Nephron (organoid): ENCODE results near the gene TLE1.
"Not testable (repeated sequence)": the region's sequence is repeated elsewhere in the genome, so short reads cannot be mapped to it uniquely, and the experiment has no call there.

Experiments used
- H3K27ac Mint-ChIP-seq, 3 experiments: 2 replicates each; pipeline ENCODE4 v1.8.0; 2020; ENCODE audit warnings: mixed read lengths in 3 of 3, mild to moderate bottlenecking in 2 of 3, moderate library complexity in 1 of 3
- H3K27me3 Mint-ChIP-seq: 2 replicates; pipeline ENCODE4 v1.8.0; 2021; ENCODE audit warnings: low read depth, mild to moderate bottlenecking, moderate library complexity, mixed read lengths
- H3K36me3 Mint-ChIP-seq: 2 replicates; pipeline ENCODE4 v1.8.0; 2020; ENCODE audit warnings: low read depth, mixed read lengths
- H3K4me1 Mint-ChIP-seq: 2 replicates; pipeline ENCODE4 v1.8.0; 2020; ENCODE audit warnings: mixed read lengths
- H3K4me3 Mint-ChIP-seq, 3 experiments: 2 replicates each; pipeline ENCODE4 v1.8.0; 2020; ENCODE audit warnings: mild to moderate bottlenecking in 3 of 3, mixed read lengths in 3 of 3, moderate library complexity in 2 of 3
- H3K9me3 Mint-ChIP-seq: 2 replicates; pipeline ENCODE4 v1.8.0; 2020; ENCODE audit warnings: mixed read lengths
- CTCF ChIP-seq, 3 experiments: fragments of 200-600 bp; sonication (generic); IDR thresholded peaks; one replicate each; pipeline ENCODE4 v1.5.0; 2021; ENCODE audit warnings: antibody characterized with exemption in 3 of 3; ENCODE audit not compliant: unreplicated experiment in 3 of 3

Gene TLE1

GRCh38 chr9:81705578-81705977, 16.2 kb upstream of the TLE1 start:
- H3K9me3 Mint-ChIP-seq: no peaks in the 10 kb centered on the region
- no peak overlapping the region for H3K27ac Mint-ChIP-seq
- H3K27me3 Mint-ChIP-seq: no peaks in the 10 kb centered on the region
- TF ChIP-seq CTCF (IDR thresholded peaks at IDR 0.05; ENCODE audit: unreplicated experiment in 3 of 3): no peak
- H3K36me3 Mint-ChIP-seq: no peaks in the 10 kb centered on the region
- H3K4me1 Mint-ChIP-seq: no peaks in the 10 kb centered on the region
- no peak overlapping the region for H3K4me3 Mint-ChIP-seq

GRCh38 chr9:81694541-81694940, 5.2 kb upstream of the TLE1 start:
- peaks cover 16% of the 10 kb centered on the region for H3K27me3 Mint-ChIP-seq
- peak overlapping the region in 2 of 3 experiments; percentile 37 to 56 for H3K27ac Mint-ChIP-seq
- peaks cover 35% of the 10 kb centered on the region for H3K4me1 Mint-ChIP-seq
- no peaks in the 10 kb centered on the region for H3K9me3 Mint-ChIP-seq
- TF ChIP-seq CTCF (IDR thresholded peaks at IDR 0.05; ENCODE audit: unreplicated experiment in 3 of 3): no peak
- H3K36me3 Mint-ChIP-seq: no peaks in the 10 kb centered on the region
- H3K4me3 Mint-ChIP-seq: peak overlapping the region in 2 of 3 experiments; percentile 8 to 17

GRCh38 chr9:81693671-81694378, 4.5 kb upstream of the TLE1 start:
- Mint-ChIP-seq H3K4me1 (peaks cover 35% of the 10 kb centered on the region), H3K36me3 (no peaks in the 10 kb centered on the region), H3K27me3 (peaks cover 11% of the 10 kb centered on the region), H3K4me3 (peak overlapping the region in 2 of 3 experiments; percentile 0 to 22), H3K9me3 (no peaks in the 10 kb centered on the region), H3K27ac (peak overlapping the region in 2 of 3 experiments; percentile 37 to 56)
- TF ChIP-seq CTCF (IDR thresholded peaks at IDR 0.05; ENCODE audit: unreplicated experiment in 3 of 3): no peak

GRCh38 chr9:81690251-81690851, 1.0 kb upstream of the TLE1 start:
- Mint-ChIP-seq H3K4me3 (peak overlapping the region; percentile 88 to 100 (median 99)), H3K27ac (peak overlapping the region; percentile 80 to 89 (median 82)), H3K27me3 (peaks cover 8% of the 10 kb centered on the region), H3K36me3 (peaks cover 5% of the 10 kb centered on the region), H3K4me1 (peaks cover 35% of the 10 kb centered on the region), H3K9me3 (no peaks in the 10 kb centered on the region)
- TF ChIP-seq CTCF (IDR thresholded peaks at IDR 0.05; ENCODE audit: unreplicated experiment in 3 of 3): no peak

- not testable (repeated sequence) for H3K9me3 Mint-ChIP-seq, H3K27me3 Mint-ChIP-seq, H3K36me3 Mint-ChIP-seq
- Mint-ChIP-seq H3K27ac (peak overlapping the region; percentile 78 to 99 (median 98)), H3K4me3 (peak overlapping the region; percentile 99 to 100 (median 99)), H3K4me1 (peaks cover 26% of the 10 kb centered on the region)
Measured at GRCh38 chr9:81689093-81689342, 329 bp downstream of the TLE1 start.

GRCh38 chr9:81688262-81689092, 870 bp downstream of the TLE1 start:
- H3K27ac Mint-ChIP-seq: peak overlapping the region; percentile 78 to 99 (median 98)
- H3K9me3 Mint-ChIP-seq, H3K27me3 Mint-ChIP-seq, H3K36me3 Mint-ChIP-seq: not testable (repeated sequence)
- H3K4me1 Mint-ChIP-seq: peaks cover 21% of the 10 kb centered on the region
- H3K4me3 Mint-ChIP-seq: peak overlapping the region; percentile 99 to 100 (median 99)
